ENCODE data around the gene ABCC1.

ABCC1 gene

GRCh38 chr16:16116841-16117240, 167.4 kb downstream of the ABCC1 start:
- no peak for DNase-seq

- no peak for DNase-seq
These were observed 168.9 kb downstream of the ABCC1 start for GRCh38 chr16:16118337-16118736.

- no peak for DNase-seq
These were observed 170.6 kb downstream of the ABCC1 start for GRCh38 chr16:16120044-16120381.

GRCh38 chr16:16120382-16121184, 171.2 kb downstream of the ABCC1 start:
- DNase-seq: no peak

GRCh38 chr16:16121185-16121727, 171.8 kb downstream of the ABCC1 start:
- DNase-seq: no peak

- DNase-seq: no peak
These were observed 172.8 kb downstream of the ABCC1 start for GRCh38 chr16:16122264-16122663.

GRCh38 chr16:16124438-16124837, 175.0 kb downstream of the ABCC1 start:
- DNase-seq: no peak

- no peak for DNase-seq
These were observed 175.6 kb downstream of the ABCC1 start for GRCh38 chr16:16124974-16125373.

- DNase-seq: no peak
These were observed 177.5 kb downstream of the ABCC1 start for GRCh38 chr16:16126896-16127295.

GRCh38 chr16:16127469-16128116, 178.2 kb downstream of the ABCC1 start:
- DNase-seq: peak; percentile 56 to 65

- no peak for DNase-seq
These were observed 181.8 kb downstream of the ABCC1 start for GRCh38 chr16:16131204-16131603.

GRCh38 chr16:16131659-16132058, 182.2 kb downstream of the ABCC1 start:
- no peak for DNase-seq

- DNase-seq: no peak
These were observed 184.7 kb downstream of the ABCC1 start for GRCh38 chr16:16133943-16134604.

GRCh38 chr16:16136588-16136987, 187.2 kb downstream of the ABCC1 start:
- no peak for DNase-seq

- DNase-seq: no peak
These were observed 187.7 kb downstream of the ABCC1 start for GRCh38 chr16:16137110-16137509.

- DNase-seq: no peak
These were observed 188.7 kb downstream of the ABCC1 start for GRCh38 chr16:16138034-16138635.

GRCh38 chr16:16139061-16139460, 189.6 kb downstream of the ABCC1 start:
- DNase-seq: no peak

- DNase-seq: no peak
These were observed 190.4 kb downstream of the ABCC1 start for GRCh38 chr16:16139806-16140205.

GRCh38 chr16:16140537-16140936, 191.1 kb downstream of the ABCC1 start:
- DNase-seq: no peak

GRCh38 chr16:16141141-16141540, 191.7 kb downstream of the ABCC1 start:
- no peak for DNase-seq

- DNase-seq: no peak
These were observed 192.5 kb downstream of the ABCC1 start for GRCh38 chr16:16141784-16142396.

GRCh38 chr16:16143038-16143763, 193.8 kb downstream of the ABCC1 start:
- DNase-seq: no peak

All from activated CD4-positive, alpha-beta T cell treated with anti-CD3 and anti-CD28 coated beads, Interleukin-2, amount 50 U/mL, for 4 hours (primary cell).